Suprapubic skin (tissue), 4 donors: Measurements from ENCODE around the gene MANBA. TPM values are rescaled to one million over a fixed set of nuclear protein-coding genes. Genes with fewer than 3 reads are reported as not detected.

ENCODE experiments used
- DNase-seq, 2 donors: peaks; one replicate each; pipeline ENCODE4 v3.0.0-alpha.2; 2019; ENCODE audit warnings: low spot score in 2 of 2
- H3K27ac ChIP-seq: fragments of 200-600 bp; sonication (generic); one replicate; pipeline ENCODE4 v1.5.1; 2019
- H3K27me3 ChIP-seq: fragments of 200-600 bp; sonication (generic); one replicate; pipeline ENCODE4 v1.5.1; 2019
- H3K36me3 ChIP-seq: fragments of 200-600 bp; sonication (generic); one replicate; pipeline ENCODE4 v1.5.1; 2019
- H3K4me1 ChIP-seq: fragments of 200-600 bp; sonication (generic); one replicate; pipeline ENCODE4 v1.5.1; 2019
- H3K4me3 ChIP-seq: fragments of 200-600 bp; sonication (generic); one replicate; pipeline ENCODE4 v1.5.1; 2019; ENCODE audit warnings: mild to moderate bottlenecking
- H3K9me3 ChIP-seq: fragments of 200-600 bp; sonication (generic); one replicate; pipeline ENCODE4 v1.5.1; 2019
- CTCF ChIP-seq, 2 donors: fragments of 200-600 bp in 1 of 2; fragments of 450-650 bp in 1 of 2; sonication (generic) in 1 of 2; IDR thresholded peaks; one replicate each; pipeline ENCODE4 v1.5.1; 2016 to 2019; ENCODE audit warnings: antibody characterized with exemption in 2 of 2, mild to moderate bottlenecking in 1 of 2, moderate library complexity in 1 of 2
- EP300 ChIP-seq: sonication (generic); formaldehyde crosslinking; IDR thresholded peaks from one replicate; pipeline ENCODE4 v1.6.1; 2017; ENCODE audit warnings: antibody characterized with exemption
- POLR2A ChIP-seq, 2 donors: fragments of 450-650 bp; IDR thresholded peaks; one replicate each; pipeline ENCODE4 v1.6.1; 2017; ENCODE audit warnings: antibody characterized with exemption in 2 of 2, mild to moderate bottlenecking in 2 of 2, moderate library complexity in 2 of 2
- POLR2AphosphoS5 ChIP-seq, 3 donors: sonication (generic); formaldehyde crosslinking; IDR thresholded peaks; one replicate each; pipeline ENCODE4 v1.6.1; 2017; ENCODE audit warnings: antibody characterized with exemption in 3 of 3
- WGBS: methylation state at CpG from one replicate; pipeline ENCODE4 v1.1.5; 2018; 5-methylcytosine and 5-hydroxymethylcytosine counted together
- total RNA-seq, 4 donors: library from RNA; depleted of rRNA; stranded (reverse); fragments of >200 nt; gene quantifications; one replicate each; pipeline ENCODE4 v1.1.0, GENCODE V29; 2016

Gene MANBA
- total RNA-seq, 4 donors from 2014 or later: 11.0 to 36.1 (median 21.1) TPM

- DNase-seq: no peak
- no peaks in the 10 kb centered on the region for H3K4me1 ChIP-seq
- no peaks in the 10 kb centered on the region for H3K27me3 ChIP-seq
- TF ChIP-seq POLR2A (IDR thresholded peaks at IDR 0.05) (no peak), EP300 (no peak), POLR2AphosphoS5 (IDR thresholded peaks at IDR 0.05) (no peak), CTCF (IDR thresholded peaks at IDR 0.05) (no peak)
- H3K36me3 ChIP-seq: no peaks in the 10 kb centered on the region
- H3K27ac ChIP-seq: no peak overlapping the region
- WGBS: 67% methylated on average over 2 of the region's 2 CpGs
- H3K9me3 ChIP-seq: no peaks in the 10 kb centered on the region
- H3K4me3 ChIP-seq: no peak overlapping the region
These were observed 13.5 kb upstream of the MANBA start for GRCh38 chr4:102774254-102774653.

GRCh38 chr4:102772738-102773340 lies 12.1 kb upstream of the MANBA start:
- Histone ChIP-seq H3K4me3 (no peak overlapping the region), H3K4me1 (no peaks in the 10 kb centered on the region), H3K9me3 (no peaks in the 10 kb centered on the region), H3K36me3 (no peaks in the 10 kb centered on the region), H3K27ac (no peak overlapping the region), H3K27me3 (no peaks in the 10 kb centered on the region)
- DNase-seq: no peak
- no peak for TF ChIP-seq POLR2A (IDR thresholded peaks at IDR 0.05)
- no peak for TF ChIP-seq EP300
- no peak for TF ChIP-seq POLR2AphosphoS5 (IDR thresholded peaks at IDR 0.05)
- TF ChIP-seq CTCF (IDR thresholded peaks at IDR 0.05): no peak
- WGBS: 79% methylated on average over 4 of the region's 4 CpGs

- Histone ChIP-seq H3K27ac (no peak overlapping the region), H3K36me3 (no peaks in the 10 kb centered on the region), H3K9me3 (no peaks in the 10 kb centered on the region), H3K27me3 (no peaks in the 10 kb centered on the region), H3K4me3 (no peak overlapping the region), H3K4me1 (peaks cover 11% of the 10 kb centered on the region)
- TF ChIP-seq POLR2A (IDR thresholded peaks at IDR 0.05): no peak
- no peak for TF ChIP-seq EP300
- no peak for TF ChIP-seq CTCF (IDR thresholded peaks at IDR 0.05)
- no peak for TF ChIP-seq POLR2AphosphoS5 (IDR thresholded peaks at IDR 0.05)
- DNase-seq: no peak
- 90% methylated on average over 3 of the region's 3 CpGs for WGBS
These were observed 4.1 kb upstream of the MANBA start for GRCh38 chr4:102764901-102765300.

- DNase-seq: no peak
- no peak overlapping the region for H3K27ac ChIP-seq
- no peaks in the 10 kb centered on the region for H3K9me3 ChIP-seq
- peak overlapping the region; percentile 81 for H3K4me3 ChIP-seq
- TF ChIP-seq CTCF (IDR thresholded peaks at IDR 0.05): no peak
- TF ChIP-seq EP300: no peak
- no peak for TF ChIP-seq POLR2A (IDR thresholded peaks at IDR 0.05)
- TF ChIP-seq POLR2AphosphoS5 (IDR thresholded peaks at IDR 0.05): no peak
- H3K4me1 ChIP-seq: peaks cover 20% of the 10 kb centered on the region
- H3K36me3 ChIP-seq: no peaks in the 10 kb centered on the region
- 79% methylated on average over 14 of the region's 14 CpGs for WGBS
- no peaks in the 10 kb centered on the region for H3K27me3 ChIP-seq
These were observed 1.1 kb upstream of the MANBA start for GRCh38 chr4:102761906-102762305.

GRCh38 chr4:102761296-102761701 lies 531 bp upstream of the MANBA start:
- WGBS: 4% methylated on average over 14 of the region's 15 CpGs
- Histone ChIP-seq H3K27ac (peak overlapping the region; percentile 89), H3K27me3 (no peaks in the 10 kb centered on the region), H3K4me3 (peak overlapping the region; percentile 81), H3K4me1 (peaks cover 20% of the 10 kb centered on the region), H3K9me3 (no peaks in the 10 kb centered on the region), H3K36me3 (no peaks in the 10 kb centered on the region)
- DNase-seq: no peak
- no peak for TF ChIP-seq POLR2A (IDR thresholded peaks at IDR 0.05)
- no peak for TF ChIP-seq EP300
- TF ChIP-seq CTCF (IDR thresholded peaks at IDR 0.05): no peak
- TF ChIP-seq POLR2AphosphoS5 (IDR thresholded peaks at IDR 0.05): no peak
